GM12872 (cell line): ENCODE data around the gene CCDC88B.

ENCODE experiments used
- CTCF ChIP-seq: IDR thresholded peaks from 3 replicates; pipeline ENCODE4 v1.5.1; 2011; ENCODE audit warnings: low read depth, mild to moderate bottlenecking, low read length, moderate library complexity; ENCODE audit not compliant: insufficient read depth

The CCDC88B gene

GRCh38 chr11:64322925-64323260 is 17.1 kb upstream of the CCDC88B start:
- TF ChIP-seq CTCF = no peak

GRCh38 chr11:64323373-64323772 is 16.6 kb upstream of the CCDC88B start:
- TF ChIP-seq CTCF = no peak

GRCh38 chr11:64324692-64325469 is 15.1 kb upstream of the CCDC88B start:
- no peak for TF ChIP-seq CTCF

GRCh38 chr11:64327375-64327774 is 12.6 kb upstream of the CCDC88B start:
- TF ChIP-seq CTCF = no peak

- TF ChIP-seq CTCF = no peak
Observed at GRCh38 chr11:64327993-64328392, 12.0 kb upstream of the CCDC88B start.

GRCh38 chr11:64330888-64331287 is 9.1 kb upstream of the CCDC88B start:
- TF ChIP-seq CTCF = no peak

GRCh38 chr11:64331569-64332371 is 8.2 kb upstream of the CCDC88B start:
- TF ChIP-seq CTCF = peak; percentile 83
